CD4-positive, alpha-beta T cell (primary cell): ENCODE results near the gene SLC25A47. TPM values are rescaled to one million over a fixed set of nuclear protein-coding genes. Genes with fewer than 3 reads are reported as not detected.

Experiments
- ATAC-seq: fragments of 200-7000 bp; cut with Tn5 transposase; one replicate; pipeline ENCODE4 v1.10.0; 2022; ENCODE audit warnings: mild to moderate bottlenecking; ENCODE audit not compliant: poor library complexity
- CTCF ChIA-PET: fragments of 350-600 bp; sonication (Branson Sonifier 250); formaldehyde crosslinking; loops from one replicate; lab custom pipeline; 2021; ENCODE audit warnings: antibody characterized with exemption, inconsistent platforms; lab: Charles Lee
- POLR2A ChIA-PET: fragments of 350-600 bp; sonication (Branson Sonifier 250); formaldehyde crosslinking; loops from one replicate; lab custom pipeline; 2021; ENCODE audit warnings: antibody characterized with exemption, inconsistent platforms; lab: Charles Lee
- DNase-seq, 14 experiments: peaks; one replicate each; pipeline ENCODE4 v3.0.0-alpha.2; 2013 to 2020; ENCODE audit warnings: mixed read lengths in 2 of 14
- H3K27ac ChIP-seq, 2 donors: one replicate each; pipeline versions ENCODE4 v1.5.1 to v1.7.0; 2013; ENCODE audit warnings: low read length in 2 of 2, low read depth in 1 of 2, mild to moderate bottlenecking in 1 of 2
- H3K27me3 ChIP-seq, 2 experiments: 1 replicate in 1 of 2; 2 replicates in 1 of 2; pipeline versions ENCODE4 v1.6.1 to v1.7.0; 2013; ENCODE audit warnings: low read length in 2 of 2, control low read depth in 1 of 2, mild to moderate bottlenecking in 1 of 2, moderate library complexity in 1 of 2; ENCODE audit not compliant: insufficient read depth in 2 of 2, control insufficient read depth in 1 of 2
- H3K36me3 ChIP-seq: one replicate; pipeline ENCODE4 v1.6.1; 2013; ENCODE audit warnings: low read length, control low read depth; ENCODE audit not compliant: insufficient read depth
- H3K4me1 ChIP-seq: one replicate; pipeline ENCODE4 v1.6.1; 2013; ENCODE audit warnings: low read length, control low read depth; ENCODE audit not compliant: insufficient read depth
- H3K4me3 ChIP-seq: one replicate; pipeline ENCODE4 v1.5.1; 2013; ENCODE audit warnings: mild to moderate bottlenecking, low read length, moderate library complexity
- H3K9me3 ChIP-seq, 2 experiments: 1 replicate in 1 of 2; 2 replicates in 1 of 2; pipeline versions ENCODE4 v1.6.1 to v1.7.0; 2013; ENCODE audit warnings: low read length in 2 of 2, mild to moderate bottlenecking in 2 of 2, control low read depth in 1 of 2, moderate library complexity in 1 of 2; ENCODE audit not compliant: control insufficient read depth in 1 of 2, insufficient read depth in 1 of 2
- H3K27ac Mint-ChIP-seq: one replicate; pipeline ENCODE4 v1.8.0; 2020; ENCODE audit warnings: mixed read lengths
- H3K27me3 Mint-ChIP-seq: one replicate; pipeline ENCODE4 v1.8.0; 2021; ENCODE audit warnings: mixed read lengths
- H3K36me3 Mint-ChIP-seq: one replicate; pipeline ENCODE4 v1.8.0; 2021; ENCODE audit warnings: low read depth, mixed read lengths
- H3K4me1 Mint-ChIP-seq: one replicate; pipeline ENCODE4 v1.8.0; 2021; ENCODE audit warnings: low read depth, mixed read lengths
- H3K4me3 Mint-ChIP-seq: one replicate; pipeline ENCODE4 v1.8.0; 2020; ENCODE audit warnings: mild to moderate bottlenecking, mixed read lengths
- H3K9me3 Mint-ChIP-seq: one replicate; pipeline ENCODE4 v1.8.0; 2020; ENCODE audit warnings: mixed read lengths
- intact Hi-C, 2 experiments: fragments of 100-400 bp; cut with DNase I in 1 of 2; cut with micrococcal nuclease in 1 of 2; formaldehyde crosslinking; loops; one replicate each; pipeline versions ENCODE4 v1.15.1 to v1.9.0; 2023 to 2025; cut with DNase I, micrococcal nuclease
- microRNA-seq: library from miRNA; unstranded; fragments of <30 nt; microRNA quantifications from one replicate; pipeline ENCODE4 v1.2.0, GENCODE V29; 2021; ENCODE audit warnings: borderline microRNAs expressed, borderline replicate concordance
- total RNA-seq, 174 experiments: library from RNA in 2 of 174; stranded (reverse) in 2 of 174; gene quantifications; one replicate each; pipeline ENCODE4 v1.2.3 and lab custom pipeline; 2021 to 2026
- TF ChIP-seq, protein P1 (sequence below): fragments of 200-600 bp; IDR thresholded peaks from one replicate; pipeline ENCODE4 v1.8.0; 2022; ENCODE audit warnings: antibody characterized with exemption, mild to moderate bottlenecking

The SLC25A47 gene
- total RNA-seq, 2 experiments from 2014 or later: not detected

DNA sequence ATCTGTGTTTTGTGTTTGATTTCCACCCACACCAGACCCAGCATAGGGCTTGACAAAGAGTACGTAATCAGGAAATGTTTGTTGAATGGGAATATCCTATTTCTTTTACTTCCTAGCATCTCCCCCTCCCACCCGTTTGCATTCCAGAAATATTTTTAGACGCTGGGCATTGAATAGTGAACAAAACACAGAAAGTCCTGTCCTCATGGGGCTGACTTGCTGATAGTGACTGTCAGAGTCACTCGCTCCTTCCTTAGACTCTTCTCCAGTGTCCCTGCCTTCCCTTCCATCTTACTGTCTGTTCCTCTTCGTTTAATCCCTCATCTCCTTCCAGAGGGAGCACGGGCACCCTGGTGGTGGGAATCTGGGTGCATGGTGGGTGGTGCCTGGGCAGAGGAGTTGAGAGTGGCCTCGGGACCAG is 53.6 kb downstream of the SLC25A47 start:
- TF ChIP-seq, protein P1, sequence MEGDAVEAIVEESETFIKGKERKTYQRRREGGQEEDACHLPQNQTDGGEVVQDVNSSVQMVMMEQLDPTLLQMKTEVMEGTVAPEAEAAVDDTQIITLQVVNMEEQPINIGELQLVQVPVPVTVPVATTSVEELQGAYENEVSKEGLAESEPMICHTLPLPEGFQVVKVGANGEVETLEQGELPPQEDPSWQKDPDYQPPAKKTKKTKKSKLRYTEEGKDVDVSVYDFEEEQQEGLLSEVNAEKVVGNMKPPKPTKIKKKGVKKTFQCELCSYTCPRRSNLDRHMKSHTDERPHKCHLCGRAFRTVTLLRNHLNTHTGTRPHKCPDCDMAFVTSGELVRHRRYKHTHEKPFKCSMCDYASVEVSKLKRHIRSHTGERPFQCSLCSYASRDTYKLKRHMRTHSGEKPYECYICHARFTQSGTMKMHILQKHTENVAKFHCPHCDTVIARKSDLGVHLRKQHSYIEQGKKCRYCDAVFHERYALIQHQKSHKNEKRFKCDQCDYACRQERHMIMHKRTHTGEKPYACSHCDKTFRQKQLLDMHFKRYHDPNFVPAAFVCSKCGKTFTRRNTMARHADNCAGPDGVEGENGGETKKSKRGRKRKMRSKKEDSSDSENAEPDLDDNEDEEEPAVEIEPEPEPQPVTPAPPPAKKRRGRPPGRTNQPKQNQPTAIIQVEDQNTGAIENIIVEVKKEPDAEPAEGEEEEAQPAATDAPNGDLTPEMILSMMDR: no peak
- ATAC-seq (no peak), DNase-seq (peak in 2 of 14 experiments; percentile 15 to 27)
- H3K27me3 Mint-ChIP-seq: no peaks in the 10 kb centered on the region
- Histone ChIP-seq H3K27me3 (no peaks in the 10 kb centered on the region), H3K27ac (peak overlapping the region; percentile 59 to 65), H3K4me3 (peak overlapping the region; percentile 98), H3K36me3 (peaks cover 6% of the 10 kb centered on the region), H3K4me1 (peaks cover 30% of the 10 kb centered on the region), H3K9me3 (no peaks in the 10 kb centered on the region)
- no peaks in the 10 kb centered on the region for H3K9me3 Mint-ChIP-seq
- peaks cover 22% of the 10 kb centered on the region for H3K36me3 Mint-ChIP-seq
- CTCF ChIA-PET: interaction anchor here (1.7 to 1.8 kb wide), 2 partner anchors 91 to 136 kb away, joined by 5 to 9 read pairs; no protein-coding TSS in a partner anchor
- intact Hi-C loops: loop anchor here (1.0 to 10.0 kb wide), 12 partner anchors 89 to 1386 kb away; partner anchors contain the start of genes CCDC85C (in 1 of the 2), CYP46A1 (in 1 of the 2) and PPP2R5C (in 1 of the 2)
- POLR2A ChIA-PET: interaction anchor here (1.6 kb wide), 1 partner anchor 184 kb away, joined by 3 read pairs; no protein-coding TSS in a partner anchor
- peaks cover 40% of the 10 kb centered on the region for H3K4me1 Mint-ChIP-seq
- H3K27ac Mint-ChIP-seq: peak overlapping the region; percentile 73
- H3K4me3 Mint-ChIP-seq: peak overlapping the region; percentile 95

Small RNA genes within 50 kb of the gene (microRNA-seq; reads per million reads assigned to microRNA genes)
- gene MIR345 (8.1 reads per million, percentile 35 among the genes with 10 or more reads in this experiment), gene MIR6764 (not detected)

Other genes starting within 250 kb of the SLC25A47 start
- under 1 TPM in 1 of 2 experiments, not detected in 1; 0.11 TPM for gene DEGS2, start 163.7 kb upstream of the SLC25A47 start, total RNA-seq
- 10 to 100 TPM; 68.9 to 70.4 TPM for gene YY1, start 84.2 kb upstream of the SLC25A47 start, total RNA-seq
- 1 to 10 TPM; 2.5 TPM for gene SLC25A29, start 16.9 kb upstream of the SLC25A47 start, total RNA-seq
- 1 to 10 TPM; 2.0 to 2.4 TPM for gene WDR25, start 53.1 kb downstream of the SLC25A47 start, total RNA-seq